K562 (cell line): ENCODE results near the gene TCOF1. TPM values are rescaled to one million over a fixed set of nuclear protein-coding genes. Genes with fewer than 3 reads are reported as not detected.

Source experiments
- ATAC-seq: fragments of 200-7000 bp; cut with Tn5 transposase; 3 replicates; pipeline ENCODE4 v1.9.1; 2020; ENCODE audit warnings: moderate library complexity
- BruUV-seq: library from RNA; stranded (reverse); fragments of 400-500 nt; replicated peaks from 2 replicates; lab custom pipeline; 2021; lab: Mats Ljungman, UMichigan
- CTCF ChIA-PET: fragments of 300-600 bp; formaldehyde crosslinking; extraction: SDS; loops from one replicate; lab custom pipeline; 2021; ENCODE audit warnings: low intra/inter-chr PET ratio; lab: Yijun Ruan, JAX
- POLR2A ChIA-PET: fragments of 300-600, 350-650 bp; sonication (Branson Sonifier 250); formaldehyde crosslinking; extraction: SDS; loops from one replicate; lab custom pipeline; 2021; ENCODE audit warnings: antibody characterized with exemption, inconsistent platforms; lab: Yijun Ruan, JAX
- DNase-seq, 4 experiments: peaks; one replicate each; pipeline versions ENCODE4 v3.0.0 to v3.0.0-alpha.2; 2011 to 2018; ENCODE audit warnings: low spot score in 3 of 4, mixed read lengths in 3 of 4; ENCODE audit errors: extremely low read depth in 1 of 4
- FAIRE-seq: peaks from 2 replicates; lab custom pipeline; 2011; peaks lifted over from hg19 to GRCh38; lab: Jason Lieb, UNC
- H2AFZ ChIP-seq: 2 replicates; pipeline ENCODE4 v1.6.0; 2011; ENCODE audit warnings: low read depth, low read length, control low read depth, inconsistent platforms
- H3K27ac ChIP-seq: fragments of 200-600 bp; 3 replicates; pipeline ENCODE4 v1.8.0; 2011; ENCODE audit warnings: low read depth, mild to moderate bottlenecking, control low read depth, inconsistent platforms, low read length, moderate library complexity, mixed read lengths; ENCODE audit errors: extremely low read depth
- H3K27me3 ChIP-seq, 2 experiments: fragments of 300-600 bp in 1 of 2; 2 replicates in 1 of 2; 3 replicates in 1 of 2; pipeline versions ENCODE4 v1.6.0 to v1.8.0; 2011; ENCODE audit warnings: inconsistent platforms in 2 of 2, low read length in 2 of 2, mild to moderate bottlenecking in 1 of 2, mixed read lengths in 1 of 2, moderate library complexity in 1 of 2; ENCODE audit not compliant: control insufficient read depth in 2 of 2, insufficient read depth in 2 of 2
- H3K36me3 ChIP-seq: fragments of 300-600 bp; 3 replicates; pipeline ENCODE4 v1.8.0; 2011; ENCODE audit warnings: mild to moderate bottlenecking, low read length, inconsistent platforms; ENCODE audit not compliant: control insufficient read depth, insufficient read depth
- H3K4me1 ChIP-seq, 2 experiments: fragments of 200-600 bp in 1 of 2; replicated peaks in 1 of 2; 2 replicates in 1 of 2; 3 replicates in 1 of 2; pipeline versions ENCODE4 v1.5.1 to v1.8.0; 2011; ENCODE audit warnings: inconsistent platforms in 2 of 2, low read length in 2 of 2, mild to moderate bottlenecking in 1 of 2, mixed read lengths in 1 of 2, moderate library complexity in 1 of 2; ENCODE audit not compliant: control insufficient read depth in 2 of 2, insufficient read depth in 2 of 2
- H3K4me2 ChIP-seq: 2 replicates; pipeline ENCODE4 v1.6.1; 2011; ENCODE audit warnings: low read length, control low read depth, inconsistent platforms, mixed read lengths; ENCODE audit not compliant: insufficient read depth
- H3K4me3 ChIP-seq: fragments of 200-600 bp; sonication (generic), shearing (Covaris generic); 2 replicates; pipeline ENCODE4 v1.5.1; 2016; ENCODE audit warnings: control low read depth, inconsistent platforms
- H3K79me2 ChIP-seq: fragments of 200-600 bp; 3 replicates; pipeline ENCODE4 v1.8.0; 2011; ENCODE audit warnings: low read length, inconsistent platforms; ENCODE audit not compliant: control insufficient read depth, insufficient read depth
- H3K9ac ChIP-seq, 2 experiments: 2 replicates each; pipeline versions ENCODE4 v1.6.0 to v1.6.1; 2011; ENCODE audit warnings: low read depth in 2 of 2, low read length in 2 of 2, control low read depth in 1 of 2, inconsistent platforms in 1 of 2, mild to moderate bottlenecking in 1 of 2, mixed read lengths in 1 of 2; ENCODE audit not compliant: insufficient read depth in 1 of 2
- H3K9me1 ChIP-seq: one replicate; pipeline ENCODE4 v1.6.0; 2011; ENCODE audit warnings: inconsistent platforms, mild to moderate bottlenecking, low read length, moderate library complexity; ENCODE audit not compliant: control insufficient read depth, insufficient read depth
- H3K9me3 ChIP-seq: replicated peaks from 2 replicates; pipeline ENCODE4 v1.5.1; 2011; ENCODE audit warnings: low read depth, low read length, inconsistent platforms; ENCODE audit not compliant: control insufficient read depth, insufficient read depth
- H4K20me1 ChIP-seq: replicated peaks from 2 replicates; pipeline ENCODE4 v1.6.1; 2011; ENCODE audit warnings: low read length, inconsistent platforms, mixed read lengths; ENCODE audit not compliant: control insufficient read depth, insufficient read depth
- CHAMP1 ChIP-seq: fragments of 450-650 bp; IDR thresholded peaks from 2 replicates; pipeline ENCODE4 v1.6.1; 2016; ENCODE audit warnings: mild to moderate bottlenecking
- FOXP1 ChIP-seq: sonication (generic); formaldehyde crosslinking; IDR thresholded peaks from 2 replicates; pipeline ENCODE4 v1.8.0; 2022; ENCODE audit warnings: mild to moderate bottlenecking, missing genetic modification reagents
- MAZ ChIP-seq, 2 experiments: fragments of 450-650 bp in 1 of 2; sonication (generic) in 1 of 2; formaldehyde crosslinking; IDR thresholded peaks in 1 of 2; conservative IDR thresholded peaks in 1 of 2; 2 replicates each; pipeline versions ENCODE4 v1.4.0 to v1.5.0; 2020; ENCODE audit warnings: mild to moderate bottlenecking in 1 of 2, missing genetic modification reagents in 1 of 2
- MTA1 ChIP-seq: fragments of 450-650 bp; IDR thresholded peaks from 2 replicates; pipeline ENCODE4 v1.6.1; 2017; ENCODE audit warnings: borderline replicate concordance
- NR2C2 ChIP-seq, 2 experiments: fragments of 200-800 bp in 1 of 2; sonication (Bioruptor generic) in 1 of 2; sonication (generic) in 1 of 2; formaldehyde crosslinking in 1 of 2; IDR thresholded peaks; 2 replicates each; pipeline versions ENCODE4 v1.6.1 to v1.8.0; 2016 to 2022; ENCODE audit warnings: mild to moderate bottlenecking in 1 of 2, missing compliant biosample characterization in 1 of 2, missing genetic modification characterization in 1 of 2, missing genetic modification reagents in 1 of 2
- STAT5A ChIP-seq: IDR thresholded peaks from 2 replicates; pipeline ENCODE4 v1.6.1; 2012; ENCODE audit warnings: low read length, inconsistent platforms, borderline replicate concordance
- TAF1 ChIP-seq: IDR thresholded peaks from 2 replicates; pipeline ENCODE4 v1.6.1; 2011; ENCODE audit warnings: mild to moderate bottlenecking, low read length, moderate library complexity; ENCODE audit not compliant: insufficient read depth, control insufficient read depth, severe bottlenecking; ENCODE audit errors: extremely low read depth
- ZBTB1 ChIP-seq: sonication (generic); formaldehyde crosslinking; IDR thresholded peaks from 2 replicates; pipeline ENCODE4 v1.8.1; 2023; ENCODE audit warnings: missing genetic modification reagents, low read depth, mild to moderate bottlenecking, borderline replicate concordance
- ZNF124 ChIP-seq: sonication (generic); formaldehyde crosslinking; IDR thresholded peaks from 2 replicates; pipeline ENCODE4 v1.8.1; 2022; ENCODE audit warnings: missing genetic modification reagents
- ZZZ3 ChIP-seq: fragments of 450-650 bp; IDR thresholded peaks from 2 replicates; pipeline ENCODE4 v1.6.1; 2016; ENCODE audit warnings: antibody characterized with exemption, mild to moderate bottlenecking, moderate library complexity
- WGBS: fragments of 100-300 bp; shearing (Covaris generic); methylation state at CpG from one replicate; pipeline ENCODE4 v1.1.6; 2016; ENCODE audit warnings: low coverage, mixed read lengths; ENCODE audit not compliant: insufficient coverage; ENCODE audit errors: missing lambda C conversion rate; 5-methylcytosine and 5-hydroxymethylcytosine counted together
- in situ Hi-C: fragments of 300-500 bp; cut with MboI; formaldehyde crosslinking; loops from 4 replicates; pipeline ENCODE4 v1.15.0; 2018; ENCODE audit warnings: inconsistent platforms, mixed read lengths
- intact Hi-C: fragments of 100-400 bp; cut with micrococcal nuclease; formaldehyde crosslinking; loops from 2 replicates; pipeline ENCODE4 v1.14.2; 2022
- polyA plus RNA-seq, 8 experiments: library from polyadenylated mRNA; depleted of rRNA in 4 of 8; stranded (reverse) in 5 of 8; unstranded in 3 of 8; fragments of >200 nt; fragmentation: Nextera tagmentation in 2 of 8; fragmentation: Illumina TruSeq in 1 of 8; extraction: Ambion mirVana in 2 of 8; extraction: Trizol in 1 of 8; gene quantifications; 2 replicates each; pipeline versions ENCODE4 v1.2.1 to v1.2.3, GENCODE V29; 2011 to 2014; ENCODE audit warnings: inconsistent platforms in 1 of 8, missing spikeins in 1 of 8
- total RNA-seq, 7 experiments: library from RNA; depleted of rRNA in 6 of 7; stranded (reverse); fragments of >200 nt in 6 of 7; fragmentation: Illumina TruSeq in 2 of 7; extraction: Trizol in 2 of 7; gene quantifications; 2 replicates each; pipeline versions ENCODE4 v1.2.1 to v1.2.3, GENCODE V29; 2011 to 2021; ENCODE audit warnings: low replicate concordance in 1 of 7
- TF ChIP-seq, protein P1 (sequence below): fragments of 200-800 bp; sonication (Bioruptor generic); IDR thresholded peaks from 2 replicates; pipeline ENCODE4 v1.6.1; 2017; ENCODE audit warnings: missing genetic modification characterization, missing compliant biosample characterization

TCOF1 gene
- total and polyA plus RNA-seq, 9 of the 15 experiments (the other 6 are each of a cell fraction or from before 2014, with no cell fraction given) = 9.8 to 134 (median 61.7) TPM

- Histone ChIP-seq H3K36me3 (peaks cover 97% of the 10 kb centered on the region), H3K4me2 (no peak overlapping the region), H3K9me3 (no peaks in the 10 kb centered on the region), H3K9me1 (no peaks in the 10 kb centered on the region), H3K4me3 (no peak overlapping the region), H3K27me3 (no peaks in the 10 kb centered on the region), H4K20me1 (0 out of 2 replicates have a peak, but pooled peaks cover 4% of the 10 kb centered on the region), H3K9ac (no peak overlapping the region), H3K79me2 (no peaks in the 10 kb centered on the region)
- POLR2A ChIA-PET = no interaction called here
- in situ Hi-C loops (no loop called here), intact Hi-C loops (no loop called here)
- ATAC-seq (no peak), DNase-seq (no peak)
- CTCF ChIA-PET = no interaction called here
- BruUV-seq = no TSS peak
- TF ChIP-seq CHAMP1 (no peak), MTA1 (no peak)
- TF ChIP-seq, all 486 proteins: peak for 0
- H2AFZ ChIP-seq = no peak overlapping the region
- 89% methylated on average over 4 of the region's 7 CpGs for WGBS
- no peak for FAIRE-seq
- no peak overlapping the region for H3K27ac ChIP-seq
- H3K4me1 ChIP-seq = 0 out of 5 replicates have a peak, but pooled peaks cover 0 to 3% of the 10 kb centered on the region in 2 experiments
Observed at GRCh38 chr5:150392680-150393079, 35.2 kb downstream of the TCOF1 start.

- H3K27me3 ChIP-seq = no peaks in the 10 kb centered on the region
- H3K4me2 ChIP-seq = no peak overlapping the region
- in situ Hi-C loops (no loop called here), intact Hi-C loops (no loop called here)
- ChIA-PET CTCF (interaction anchor here (1.7 kb wide), 1 partner anchor 43 kb away, joined by 7 read pairs; no protein-coding TSS in a partner anchor), POLR2A (no interaction called here)
- WGBS = 87% methylated on average over 3 of the region's 3 CpGs
- DNase-seq = no peak
- no peak for FAIRE-seq
- ATAC-seq = no peak
- peaks cover 97% of the 10 kb centered on the region for H3K36me3 ChIP-seq
- H4K20me1 ChIP-seq = 0 out of 2 replicates have a peak, but pooled peaks cover 4% of the 10 kb centered on the region
- H3K4me3 ChIP-seq = no peak overlapping the region
- no peak overlapping the region for H3K9ac ChIP-seq
- H3K27ac ChIP-seq = no peak overlapping the region
- no peaks in the 10 kb centered on the region for H3K79me2 ChIP-seq
- BruUV-seq = no TSS peak
- no peaks in the 10 kb centered on the region for H3K4me1 ChIP-seq
- H3K9me1 ChIP-seq = no peaks in the 10 kb centered on the region
- no peak overlapping the region for H2AFZ ChIP-seq
- H3K9me3 ChIP-seq = no peaks in the 10 kb centered on the region
- TF ChIP-seq FOXP1 (no peak), TAF1 (no peak), STAT5A (no peak), ZNF124 (CRISPR knock-in tag) (no peak), ZZZ3 (no peak), MAZ (CRISPR knock-in tag; conservative IDR thresholded peaks at IDR 0.05 in 1 of 2, IDR thresholded peaks at IDR 0.05 in 1 of 2) (no peak), NR2C2 (CRISPR knock-in tag; IDR thresholded peaks at IDR 0.05) (no peak), NR2C2 (tag; IDR thresholded peaks at IDR 0.05) (no peak), ZBTB1 (no peak)
- TF ChIP-seq, protein P1, sequence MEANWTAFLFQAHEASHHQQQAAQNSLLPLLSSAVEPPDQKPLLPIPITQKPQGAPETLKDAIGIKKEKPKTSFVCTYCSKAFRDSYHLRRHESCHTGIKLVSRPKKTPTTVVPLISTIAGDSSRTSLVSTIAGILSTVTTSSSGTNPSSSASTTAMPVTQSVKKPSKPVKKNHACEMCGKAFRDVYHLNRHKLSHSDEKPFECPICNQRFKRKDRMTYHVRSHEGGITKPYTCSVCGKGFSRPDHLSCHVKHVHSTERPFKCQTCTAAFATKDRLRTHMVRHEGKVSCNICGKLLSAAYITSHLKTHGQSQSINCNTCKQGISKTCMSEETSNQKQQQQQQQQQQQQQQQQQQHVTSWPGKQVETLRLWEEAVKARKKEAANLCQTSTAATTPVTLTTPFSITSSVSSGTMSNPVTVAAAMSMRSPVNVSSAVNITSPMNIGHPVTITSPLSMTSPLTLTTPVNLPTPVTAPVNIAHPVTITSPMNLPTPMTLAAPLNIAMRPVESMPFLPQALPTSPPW = no peak
Observed at GRCh38 chr5:150393096-150393645, 35.7 kb downstream of the TCOF1 start.
